ENCODE measurements around the gene FAM83B. TPM values are rescaled to one million over a fixed set of nuclear protein-coding genes. Genes with fewer than 3 reads are reported as not detected.
"Not testable (repeated sequence)": the region's sequence is repeated elsewhere in the genome, so short reads cannot be mapped to it uniquely, and the experiment has no call there.

The FAM83B gene
- 10 to 100 TPM; 57.8 to 88.9 (median 59.8) TPM for total RNA-seq

- 8 to 15% methylated on average over 2 to 4 of the region's 50 CpGs for WGBS, 2 donors
Observed at GRCh38 chr6:54846243-54846856, at the start of gene FAM83B. TSS of gene FAM83B (plus strand) at chr6:54846771. CDS start at chr6:54870247, 23,476 bp downstream.

GRCh38 chr6:54796918-54797317 lies 49.7 kb upstream of the FAM83B start:
- H3K27me3 ChIP-seq; intact Hi-C loops (cut with DNase I); DNase-seq; H3K9me3 ChIP-seq; H3K27ac ChIP-seq; H3K4me1 ChIP-seq; H3K4me3 ChIP-seq; H3K36me3 ChIP-seq: not testable (repeated sequence)

More at GRCh38 chr6:54846243-54846856, at the start of gene FAM83B:
- intact Hi-C loops (cut with DNase I) = no loop called here
- no peak for DNase-seq
- peak within 1 kb of the TSS; percentile 60 to 80 (median 72) for H3K4me3 ChIP-seq
- H3K27ac ChIP-seq = peak within 1 kb of the TSS; percentile 91 to 97 (median 94)
- H3K9me3 ChIP-seq = no peaks in the 10 kb centered on the region
- TF ChIP-seq POLR2A (IDR thresholded peaks at IDR 0.05) (peak in 2 of 4 donors; percentile 71 to 78), CTCF (IDR thresholded peaks at IDR 0.05) (no peak)
- peaks cover 0 to 20% (median 2%) of the 10 kb centered on the region in 4 donors for H3K27me3 ChIP-seq
- no peaks in the 10 kb centered on the region for H3K36me3 ChIP-seq
- H3K4me1 ChIP-seq = peaks cover 0 to 54% (median 4%) of the 10 kb centered on the region in 3 donors

- Histone ChIP-seq H3K4me3 (no peak overlapping the region), H3K4me1 (peaks cover 0 to 23% (median 10%) of the 10 kb centered on the region in 3 donors), H3K9me3 (no peaks in the 10 kb centered on the region), H3K36me3 (no peaks in the 10 kb centered on the region), H3K27me3 (no peaks in the 10 kb centered on the region), H3K27ac (no peak overlapping the region)
- DNase-seq = no peak
- TF ChIP-seq POLR2A (IDR thresholded peaks at IDR 0.05) = no peak
- no peak for TF ChIP-seq CTCF (IDR thresholded peaks at IDR 0.05)
- 72 to 76% methylated on average over 4 of the region's 4 CpGs for WGBS, 2 donors
- intact Hi-C loops (cut with DNase I) = no loop called here
Observed at GRCh38 chr6:54800050-54800600, 46.4 kb upstream of the FAM83B start.

- no peak for DNase-seq
- TF ChIP-seq POLR2A (IDR thresholded peaks at IDR 0.05) = no peak
- TF ChIP-seq CTCF (IDR thresholded peaks at IDR 0.05) = no peak
- Histone ChIP-seq H3K4me3 (no peak overlapping the region), H3K9me3 (no peaks in the 10 kb centered on the region), H3K36me3 (no peaks in the 10 kb centered on the region), H3K27me3 (no peaks in the 10 kb centered on the region), H3K27ac (no peak overlapping the region), H3K4me1 (peaks cover 0 to 23% (median 10%) of the 10 kb centered on the region in 3 donors)
- intact Hi-C loops (cut with DNase I) = no loop called here
Observed at GRCh38 chr6:54801244-54801643, 45.3 kb upstream of the FAM83B start.

GRCh38 chr6:54801669-54802068 lies 44.9 kb upstream of the FAM83B start:
- intact Hi-C loops (cut with DNase I) = no loop called here
- Histone ChIP-seq H3K27me3 (no peaks in the 10 kb centered on the region), H3K9me3 (no peaks in the 10 kb centered on the region), H3K27ac (peak overlapping the region in 1 of 4 donors; percentile 43), H3K4me1 (peaks cover 0 to 23% (median 10%) of the 10 kb centered on the region in 3 donors), H3K36me3 (no peaks in the 10 kb centered on the region), H3K4me3 (no peak overlapping the region)
- TF ChIP-seq POLR2A (IDR thresholded peaks at IDR 0.05) (no peak), CTCF (IDR thresholded peaks at IDR 0.05) (no peak)
- no peak for DNase-seq
- 40 to 53% methylated on average over 1 of the region's 1 CpG for WGBS, 2 donors

All from esophagus squamous epithelium (tissue), 5 donors.